Activated CD4-positive, CD25-positive, alpha-beta regulatory T cell treated with anti-CD3 and anti-CD28 coated beads, Interleukin-2, amount 50 U/mL, for 24 hours (primary cell): ENCODE measurements around the gene DLGAP4.

Experiments used
- ATAC-seq, 2 donors: fragments of 150-1000 bp; cut with Tn5 transposase; one replicate each; pipeline ENCODE4 v1.10.0; 2021; ENCODE audit warnings: mild to moderate bottlenecking in 1 of 2, moderate library complexity in 1 of 2

Gene DLGAP4

DNA sequence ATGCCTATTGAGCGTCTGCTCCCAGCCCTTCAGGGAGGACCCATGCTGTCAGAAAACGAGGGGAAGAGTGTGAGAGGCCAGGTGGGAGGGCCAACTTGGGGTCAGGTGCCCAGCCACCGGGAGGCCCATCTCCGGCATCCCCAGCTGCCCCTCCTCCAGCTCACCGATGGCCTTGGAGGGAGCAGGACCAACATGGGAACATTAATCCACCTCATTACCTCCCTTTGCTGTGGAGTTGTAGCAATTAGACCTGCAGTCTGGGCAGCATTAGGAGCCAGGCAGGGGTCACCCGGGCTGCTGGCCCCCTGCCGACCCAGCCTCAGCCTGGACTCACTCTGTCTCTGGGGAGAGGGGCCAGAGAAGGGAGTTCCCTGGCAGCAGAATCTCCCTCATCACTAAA lies 25.1 kb downstream of the DLGAP4 start:
- ATAC-seq = no peak

DNA sequence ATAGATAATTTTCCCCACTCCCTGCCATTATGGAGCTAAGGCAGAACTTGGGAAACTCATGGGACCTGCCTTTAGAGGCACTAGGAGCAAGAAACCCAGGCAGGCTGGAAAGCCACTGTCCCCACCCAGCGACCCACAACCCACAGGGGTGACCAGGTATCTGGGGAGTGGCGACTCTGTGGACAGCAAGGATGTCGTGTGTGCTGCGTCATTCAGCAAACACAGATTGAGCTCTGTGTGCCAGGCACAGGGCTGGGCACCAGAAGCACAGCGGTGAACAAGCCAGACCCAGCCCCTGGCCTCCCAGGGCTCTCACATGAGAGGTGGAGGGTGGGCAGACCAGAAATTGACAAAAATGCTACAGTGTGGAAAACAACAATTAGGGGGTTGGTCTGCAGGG lies 27.7 kb downstream of the DLGAP4 start:
- ATAC-seq = no peak

DNA sequence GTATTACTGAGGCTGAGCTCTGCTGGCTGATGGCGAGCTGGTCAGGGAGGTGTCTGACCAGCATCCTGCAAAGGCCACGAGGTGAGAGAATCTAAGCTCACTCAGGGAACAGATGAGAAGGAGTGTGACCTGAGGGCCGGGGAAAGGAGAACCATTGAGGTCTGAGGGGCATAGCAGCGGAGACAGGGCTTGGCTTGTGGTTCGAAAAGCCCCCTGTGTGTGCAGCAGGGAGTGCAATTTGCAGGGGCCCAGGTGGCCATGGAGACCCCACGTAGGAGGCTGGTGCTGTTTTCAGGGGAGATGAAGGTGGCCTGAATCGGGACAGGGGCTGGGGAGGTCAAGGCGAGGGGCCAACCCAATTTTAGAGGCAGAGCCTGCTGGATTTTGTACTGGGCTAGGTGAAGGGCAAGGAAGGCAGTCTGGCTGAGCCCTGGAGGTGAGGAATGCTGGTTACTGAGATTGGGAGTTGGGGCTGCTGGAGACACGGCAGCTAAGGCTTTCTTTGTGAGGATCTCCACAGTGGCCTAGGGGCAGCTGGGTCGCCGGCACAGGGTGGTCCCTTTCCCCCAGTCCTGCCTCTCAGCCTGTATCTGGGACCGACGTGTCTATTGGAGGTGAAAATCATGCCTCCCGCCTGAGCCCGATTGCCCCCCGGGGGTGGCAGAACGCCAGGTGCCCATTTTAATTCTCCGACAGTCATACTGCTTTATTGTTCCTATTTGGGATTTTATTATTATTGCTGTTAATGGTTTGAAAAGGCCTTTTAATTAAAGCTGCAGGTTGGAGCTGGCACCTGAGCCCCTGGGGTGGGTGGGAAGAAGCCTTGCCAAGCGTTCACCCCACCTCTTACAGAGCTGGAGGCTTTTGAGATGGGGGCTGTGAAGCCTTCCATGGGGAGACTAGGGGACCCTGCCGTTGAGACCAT lies 28.4 kb downstream of the DLGAP4 start:
- no peak for ATAC-seq

DNA sequence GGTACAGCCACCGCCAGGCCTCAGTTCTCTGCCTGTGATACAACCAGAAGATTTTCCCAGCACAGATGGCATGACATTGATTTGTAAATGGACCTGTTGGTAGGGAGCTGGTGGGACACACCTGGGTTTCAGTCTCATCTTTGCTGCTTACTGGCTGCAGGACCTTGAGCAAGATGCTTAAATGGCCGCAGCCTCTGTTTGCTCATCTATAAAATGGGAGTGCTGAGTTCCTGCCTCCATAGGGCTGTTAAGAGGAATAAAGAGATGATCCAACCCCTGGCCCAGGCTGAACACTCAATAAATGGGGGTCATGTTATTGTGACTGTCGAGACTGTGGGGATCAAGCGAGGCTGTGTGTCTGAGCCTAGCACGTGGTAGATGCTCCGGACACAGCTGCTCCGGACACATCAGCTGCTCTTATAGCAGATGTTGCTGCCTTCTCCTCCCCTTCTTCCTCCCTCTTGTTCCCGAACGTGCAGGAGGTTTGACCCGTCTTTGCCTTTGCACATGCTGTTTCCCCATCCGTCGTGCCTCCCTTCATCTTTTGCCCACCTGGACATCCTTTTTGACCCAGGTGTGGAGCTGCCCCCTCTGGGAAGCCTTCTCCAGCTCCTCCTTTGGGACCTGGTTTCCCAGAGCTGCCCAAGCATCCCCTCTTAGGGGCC lies 29.2 kb downstream of the DLGAP4 start:
- no peak for ATAC-seq

GRCh38 chr20:36336204-36336603 lies 30.1 kb downstream of the DLGAP4 start:
- no peak for ATAC-seq

DNA sequence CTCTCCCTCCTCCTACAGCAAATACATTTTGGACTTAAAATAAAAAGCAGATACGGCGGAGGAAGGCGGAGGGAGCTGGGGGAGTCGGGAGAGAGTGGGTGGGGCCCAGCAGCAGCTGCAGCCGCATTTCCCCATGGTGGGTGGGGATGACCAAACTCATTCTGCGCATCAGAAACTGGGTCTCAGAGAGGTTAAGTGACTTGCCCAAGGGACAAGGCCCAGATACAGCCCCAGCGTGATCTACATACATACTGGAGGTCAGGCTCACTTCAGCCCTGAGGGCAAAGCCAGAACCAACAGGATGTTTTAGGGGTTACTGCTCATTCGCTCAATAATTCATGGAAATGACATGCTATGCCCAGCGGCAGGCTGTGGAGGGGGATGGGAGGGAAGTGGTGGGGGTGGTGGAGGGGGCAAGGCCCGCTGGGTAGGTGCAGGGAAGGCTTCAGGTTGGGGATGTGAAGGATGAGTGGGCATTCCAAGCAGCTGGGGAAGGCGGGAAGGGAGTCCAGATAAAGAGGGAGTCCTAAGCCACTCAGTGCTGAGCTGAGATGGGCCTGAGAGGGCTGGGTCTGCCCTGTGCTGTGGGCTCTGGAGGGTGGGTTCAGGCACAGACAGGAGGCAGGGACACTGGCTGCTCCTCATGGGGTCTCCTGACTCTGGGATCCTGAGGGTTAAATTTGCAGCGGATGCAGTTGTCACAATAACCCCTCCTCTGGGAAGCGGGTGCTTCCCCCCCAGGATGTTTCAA lies 31.0 kb downstream of the DLGAP4 start:
- no peak for ATAC-seq

- ATAC-seq = no peak
These were observed 31.7 kb downstream of the DLGAP4 start for GRCh38 chr20:36337886-36338285.

GRCh38 chr20:36339646-36340592 lies 33.8 kb downstream of the DLGAP4 start:
- no peak for ATAC-seq

- no peak for ATAC-seq
These were observed 34.5 kb downstream of the DLGAP4 start for GRCh38 chr20:36340593-36340990.

DNA sequence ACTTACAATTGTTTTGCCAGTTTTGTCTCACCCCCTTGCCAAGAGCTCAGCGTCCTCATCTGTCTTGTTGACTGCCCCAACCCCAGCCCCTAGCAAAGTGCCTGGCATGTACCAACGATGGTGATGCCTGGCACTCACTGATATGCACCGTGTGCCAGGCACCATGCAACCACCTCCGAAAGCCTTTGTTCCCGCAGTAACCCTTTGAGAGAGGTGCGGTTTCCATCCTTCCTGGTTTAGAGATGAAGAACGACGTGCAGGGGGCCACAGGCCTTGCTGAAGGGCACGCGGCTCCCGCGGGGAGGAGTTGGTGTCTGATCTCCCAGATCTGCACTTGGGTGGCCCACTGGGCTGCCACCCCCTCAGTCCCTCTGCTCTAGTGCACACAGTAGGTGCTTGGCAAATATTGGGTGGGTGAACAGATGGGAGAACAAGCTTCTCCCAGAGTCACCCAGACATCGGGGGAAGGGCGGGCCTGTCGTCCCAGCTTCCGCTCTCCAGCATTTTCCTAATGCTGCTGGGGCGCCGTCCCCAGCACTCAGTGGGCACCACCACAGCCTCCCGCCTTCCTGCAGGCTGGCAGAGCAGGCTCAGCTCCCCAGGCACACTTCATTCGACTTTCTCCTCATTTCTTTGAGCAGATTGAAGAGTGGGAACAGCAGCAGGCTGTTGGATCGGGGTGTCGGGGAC lies 35.3 kb downstream of the DLGAP4 start:
- no peak for ATAC-seq

DNA sequence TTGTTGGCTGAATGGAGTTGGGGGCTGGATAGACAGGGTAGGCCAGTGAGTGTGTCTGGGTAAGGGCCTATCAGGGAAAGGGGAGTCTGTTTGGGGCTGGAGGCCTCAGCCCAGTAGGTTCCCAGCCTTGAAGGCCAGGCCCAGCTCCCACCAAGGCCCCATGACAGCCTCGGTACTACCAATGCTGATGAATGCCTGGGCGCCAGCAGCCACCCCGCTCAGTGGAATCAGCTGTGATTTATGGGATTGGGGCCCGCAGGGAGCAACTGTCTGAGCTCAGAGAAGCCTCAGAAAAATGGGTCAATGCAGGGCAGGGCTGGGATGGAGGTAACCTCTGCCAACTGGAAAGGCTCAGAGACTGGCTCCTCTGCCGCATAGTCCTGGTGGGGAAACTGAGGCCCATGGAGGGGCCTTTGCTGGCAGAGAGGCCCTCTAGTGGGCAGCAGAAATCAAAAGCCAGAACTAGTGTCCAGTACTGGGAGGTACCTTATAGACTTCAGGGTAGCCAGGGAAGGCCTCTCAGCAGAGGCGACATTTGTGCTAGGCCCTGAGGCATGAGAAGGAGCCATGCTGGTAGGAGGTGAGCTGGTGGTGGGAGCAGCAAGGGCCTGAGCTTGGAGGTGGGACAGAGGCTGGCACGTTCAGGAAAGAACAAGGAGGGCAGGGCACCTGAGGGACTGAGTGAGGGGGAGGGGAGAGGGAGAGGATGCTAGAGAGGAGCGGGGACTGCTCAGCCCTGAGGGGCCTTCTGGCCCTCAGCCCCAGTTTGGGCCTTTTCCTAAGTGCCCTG lies 36.4 kb downstream of the DLGAP4 start:
- ATAC-seq = no peak

- ATAC-seq = no peak
These were observed 37.5 kb downstream of the DLGAP4 start for GRCh38 chr20:36343641-36344040.

DNA sequence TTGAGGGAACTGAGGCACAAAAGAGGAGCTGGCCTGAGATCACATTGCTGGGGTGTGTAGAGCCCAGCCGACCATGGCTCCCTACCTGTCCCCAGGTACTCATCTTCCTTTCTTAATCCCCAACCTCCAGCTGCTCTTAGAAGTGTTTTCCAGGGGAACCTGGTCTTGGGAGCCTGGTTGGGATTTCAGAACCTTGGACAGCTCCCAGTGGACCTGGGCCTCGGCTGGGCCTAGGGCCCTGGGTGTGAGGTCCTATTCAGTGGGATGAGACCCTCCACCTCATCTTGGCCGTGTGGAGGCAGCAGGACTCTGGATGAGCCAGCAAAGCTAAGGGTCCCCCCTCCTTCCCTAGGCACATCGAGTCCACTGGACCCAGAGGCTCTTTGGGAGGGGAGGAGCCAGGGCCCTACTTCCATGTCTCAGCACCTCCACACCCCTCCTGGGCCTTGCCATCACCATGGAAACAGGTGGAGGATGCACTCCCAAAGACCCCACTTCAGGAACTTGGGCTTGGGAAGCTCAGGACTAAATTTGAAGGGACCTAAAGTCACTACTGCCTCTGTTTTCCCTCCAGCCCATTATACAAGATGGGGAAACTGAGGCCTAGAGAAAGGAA lies 38.5 kb downstream of the DLGAP4 start:
- no peak for ATAC-seq

DNA sequence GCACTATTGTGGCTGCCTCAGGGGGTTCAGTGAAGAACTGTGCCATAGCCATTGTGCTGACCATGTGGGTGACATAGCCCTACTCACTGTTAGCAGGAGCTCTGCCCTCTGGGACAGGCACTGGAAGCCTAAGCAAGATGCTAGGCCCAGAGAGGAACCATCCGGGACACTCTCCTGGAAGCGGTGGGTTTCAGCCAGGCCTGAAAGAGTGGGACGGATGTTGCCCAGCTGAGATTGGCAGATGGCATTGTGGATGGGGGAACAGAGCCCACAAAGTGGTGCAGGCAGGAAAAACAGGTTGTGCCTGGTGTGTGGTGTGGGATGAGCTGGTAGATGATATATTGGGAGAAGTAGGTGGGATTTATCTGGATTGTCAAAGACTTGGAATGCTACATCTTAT lies 40.1 kb downstream of the DLGAP4 start:
- ATAC-seq = no peak

DNA sequence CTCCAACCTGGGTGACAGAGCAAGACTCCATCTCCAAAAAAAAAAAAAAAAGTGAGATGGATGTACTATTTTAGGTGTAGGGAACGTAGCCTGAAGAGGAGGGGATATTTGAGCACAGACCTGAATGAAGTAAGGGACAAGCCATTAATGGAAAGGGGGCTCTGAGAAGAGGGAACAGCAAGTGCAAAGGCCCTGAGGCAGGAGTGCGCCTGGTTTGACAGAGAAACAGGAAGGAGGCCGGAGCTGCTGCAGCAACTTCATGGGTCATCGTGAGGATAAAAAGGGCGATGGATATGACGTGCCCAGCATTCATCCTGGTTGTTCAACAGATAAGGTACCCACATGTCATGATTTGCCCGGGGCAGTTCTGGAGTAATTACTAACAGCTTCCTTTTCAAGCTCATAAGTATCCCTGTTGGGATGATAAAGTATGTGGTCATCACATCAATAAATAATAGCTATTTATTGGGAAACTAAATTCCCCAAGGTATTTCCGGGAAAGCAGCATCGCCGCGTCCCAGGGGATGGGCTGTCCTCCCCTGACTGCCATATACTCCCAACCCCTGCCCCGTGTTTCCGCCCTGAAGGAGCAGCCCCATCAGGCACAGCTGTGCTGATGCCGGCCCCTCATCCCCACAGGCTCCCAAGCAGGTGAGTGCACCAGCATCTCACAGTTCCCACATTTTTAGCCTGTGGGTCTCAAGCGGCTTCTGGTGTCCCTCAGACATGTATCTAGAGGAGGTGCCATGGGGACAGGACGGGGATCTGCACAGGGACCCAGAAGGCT lies 43.4 kb downstream of the DLGAP4 start:
- ATAC-seq = no peak

DNA sequence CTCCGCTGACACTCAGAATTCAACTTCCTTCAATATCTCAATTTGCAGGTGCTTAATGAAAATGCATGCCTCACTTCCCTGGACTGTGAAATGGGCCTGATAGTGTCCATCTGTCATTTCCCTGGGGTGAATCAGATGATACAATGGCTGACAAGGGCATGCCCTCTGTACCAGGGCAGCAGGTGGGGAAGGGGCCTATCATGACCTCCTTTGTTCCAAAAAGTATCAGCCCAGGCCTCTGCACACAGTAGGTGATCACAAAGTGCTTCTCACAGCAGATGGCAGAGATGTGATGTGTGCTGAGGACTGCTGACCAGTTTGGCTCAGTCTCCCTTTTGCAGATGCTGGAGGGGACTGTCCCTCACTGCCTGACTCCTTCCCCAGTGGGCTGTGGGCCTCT lies 44.3 kb downstream of the DLGAP4 start:
- ATAC-seq = no peak

- no peak for ATAC-seq
These were observed 45.8 kb downstream of the DLGAP4 start for GRCh38 chr20:36351937-36352336.

- ATAC-seq = no peak
These were observed 46.9 kb downstream of the DLGAP4 start for GRCh38 chr20:36352843-36353553.

GRCh38 chr20:36353740-36354139 lies 47.6 kb downstream of the DLGAP4 start:
- ATAC-seq = no peak
